ENCODE data around the gene SMYD3. TPM values are rescaled to one million over a fixed set of nuclear protein-coding genes. Genes with fewer than 3 reads are reported as not detected.

Gene SMYD3
- total and polyA plus RNA-seq, 12 donors = 13.5 to 78.2 (median 26.8) TPM

DNA sequence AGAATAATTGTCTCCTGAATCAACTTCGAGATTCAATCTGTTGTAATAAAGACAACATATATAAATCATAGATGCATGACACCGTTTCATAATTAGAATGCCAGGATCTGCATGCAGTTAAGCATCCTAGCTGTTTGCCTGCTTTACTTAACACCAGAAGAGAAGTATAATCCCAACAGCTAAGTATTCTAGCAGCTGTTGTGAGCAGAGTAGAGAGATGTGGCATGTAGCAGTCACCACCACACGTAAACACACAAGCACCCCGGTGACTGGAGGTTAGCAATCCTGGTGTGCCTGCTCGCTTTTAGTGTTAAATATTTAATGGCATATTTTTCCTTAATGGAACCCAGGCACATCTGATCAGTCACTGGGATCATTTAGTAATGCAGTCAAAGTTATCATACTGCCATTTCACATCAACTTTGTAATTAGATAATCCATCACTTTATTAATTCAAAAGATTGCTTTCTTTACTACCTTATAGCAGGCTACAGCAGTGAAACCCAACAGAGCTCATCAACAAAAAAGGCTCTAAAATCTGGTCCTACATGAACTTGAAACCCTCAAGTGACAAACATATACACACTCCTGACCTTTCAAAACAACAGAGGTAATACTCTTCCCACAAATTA, 187.9 kb downstream of the SMYD3 start:
- Histone ChIP-seq H3K4me3 (no peak overlapping the region), H3K36me3 (replicated peaks in 1 of 2) (no peaks in the 10 kb centered on the region), H3K27ac (no peak overlapping the region), H3K4me1 (replicated peaks in 1 of 2) (peaks cover 0 to 7% of the 10 kb centered on the region in 2 donors), H3K27me3 (no peaks in the 10 kb centered on the region), H3K9me3 (replicated peaks in 1 of 3) (no peaks in the 10 kb centered on the region)
- intact Hi-C loops (cut with DNase I) = no loop called here
- TF ChIP-seq CTCF (IDR thresholded peaks at IDR 0.05) = no peak
- TF ChIP-seq POLR2A (IDR thresholded peaks at IDR 0.05) = no peak
- DNase-seq = no peak
- WGBS, 4 donors = 73 to 81% (median 79%) methylated on average over 5 of the region's 5 CpGs

GRCh38 chr1:246318622-246319021, 188.5 kb downstream of the SMYD3 start:
- no peak for TF ChIP-seq CTCF (IDR thresholded peaks at IDR 0.05)
- TF ChIP-seq POLR2A (IDR thresholded peaks at IDR 0.05) = no peak
- Histone ChIP-seq H3K4me1 (replicated peaks in 1 of 2) (peaks cover 0 to 7% of the 10 kb centered on the region in 2 donors), H3K27ac (no peak overlapping the region), H3K9me3 (replicated peaks in 1 of 3) (no peaks in the 10 kb centered on the region), H3K27me3 (no peaks in the 10 kb centered on the region), H3K36me3 (replicated peaks in 1 of 2) (no peaks in the 10 kb centered on the region), H3K4me3 (no peak overlapping the region)
- intact Hi-C loops (cut with DNase I) = no loop called here
- no peak for DNase-seq
- WGBS, 4 donors = 69 to 79% (median 72%) methylated on average over 3 of the region's 3 CpGs

DNA sequence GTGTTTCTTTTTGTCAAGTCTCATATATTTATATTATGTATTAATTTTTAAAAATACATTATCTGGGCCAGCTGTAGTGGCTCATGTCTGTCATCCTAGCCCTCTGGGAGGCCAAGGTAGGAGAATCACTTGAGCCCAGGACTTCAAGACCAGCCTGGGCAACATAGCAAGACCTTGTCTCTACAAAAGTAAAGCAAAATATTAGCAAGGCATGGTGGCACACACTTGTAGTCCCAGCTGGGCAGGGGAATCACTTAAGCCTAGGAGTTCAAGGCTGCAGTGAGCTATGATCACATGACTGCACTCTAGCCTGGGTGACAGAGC, 189.1 kb downstream of the SMYD3 start:
- Histone ChIP-seq H3K9me3 (replicated peaks in 1 of 3) (no peaks in the 10 kb centered on the region), H3K27ac (no peak overlapping the region), H3K4me1 (replicated peaks in 1 of 2) (peaks cover 0 to 7% of the 10 kb centered on the region in 2 donors), H3K36me3 (replicated peaks in 1 of 2) (no peaks in the 10 kb centered on the region), H3K4me3 (no peak overlapping the region), H3K27me3 (no peaks in the 10 kb centered on the region)
- intact Hi-C loops (cut with DNase I) = no loop called here
- DNase-seq = no peak
- no peak for TF ChIP-seq POLR2A (IDR thresholded peaks at IDR 0.05)

- intact Hi-C loops (cut with DNase I) = no loop called here
- Histone ChIP-seq H3K4me3 (no peak overlapping the region), H3K9me3 (replicated peaks in 1 of 3) (no peaks in the 10 kb centered on the region), H3K27me3 (no peaks in the 10 kb centered on the region), H3K36me3 (replicated peaks in 1 of 2) (no peaks in the 10 kb centered on the region), H3K4me1 (replicated peaks in 1 of 2) (peaks cover 0 to 7% of the 10 kb centered on the region in 2 donors), H3K27ac (no peak overlapping the region)
- no peak for TF ChIP-seq CTCF (IDR thresholded peaks at IDR 0.05)
- TF ChIP-seq POLR2A (IDR thresholded peaks at IDR 0.05) = no peak
- 94 to 99% (median 95%) methylated on average over 4 of the region's 4 CpGs for WGBS, 4 donors
- DNase-seq = no peak
Measured at GRCh38 chr1:246317332-246318035, 189.6 kb downstream of the SMYD3 start.

DNA sequence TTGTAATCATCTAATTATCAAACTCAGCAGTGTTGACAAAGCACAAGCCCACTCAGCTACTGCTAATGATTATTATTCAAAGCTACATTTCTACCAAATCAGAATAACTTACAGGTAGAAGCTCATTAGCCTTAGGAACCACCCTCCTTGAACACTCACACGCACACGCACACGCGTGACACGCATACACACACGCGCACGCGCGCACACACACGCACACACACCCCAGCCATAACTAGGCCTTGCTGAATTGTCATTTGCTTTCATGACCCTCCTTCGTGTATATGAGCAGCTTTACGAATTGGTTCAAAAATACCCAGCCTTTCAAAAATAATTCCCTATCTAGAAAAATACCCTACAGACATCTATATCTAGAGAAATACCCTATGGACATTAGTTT, 195.6 kb downstream of the SMYD3 start:
- no peak for DNase-seq
- Histone ChIP-seq H3K27ac (no peak overlapping the region), H3K4me1 (replicated peaks in 1 of 2) (no peaks in the 10 kb centered on the region), H3K27me3 (no peaks in the 10 kb centered on the region), H3K36me3 (replicated peaks in 1 of 2) (no peaks in the 10 kb centered on the region), H3K4me3 (no peak overlapping the region), H3K9me3 (replicated peaks in 1 of 3) (no peaks in the 10 kb centered on the region)
- 93 to 99% (median 98%) methylated on average over 13 of the region's 13 CpGs for WGBS, 4 donors
- intact Hi-C loops (cut with DNase I) = no loop called here
- no peak for TF ChIP-seq CTCF (IDR thresholded peaks at IDR 0.05)
- no peak for TF ChIP-seq POLR2A (IDR thresholded peaks at IDR 0.05)

All from adrenal gland (tissue), 12 donors.